Head of caudate nucleus (tissue), 42 donors: ENCODE measurements around the gene TMEM43.

Experiments used
- DNase-seq, 42 donors: peaks; one replicate each; pipeline versions ENCODE4 v3.0.0 to v3.0.0-alpha.2; 2020 to 2021; ENCODE audit warnings: mixed read lengths in 7 of 42
- intact Hi-C: fragments of 100-400 bp; cut with DNase I; formaldehyde crosslinking; loops from one replicate; pipeline ENCODE4 v1.15.0; 2022

The TMEM43 gene

DNA sequence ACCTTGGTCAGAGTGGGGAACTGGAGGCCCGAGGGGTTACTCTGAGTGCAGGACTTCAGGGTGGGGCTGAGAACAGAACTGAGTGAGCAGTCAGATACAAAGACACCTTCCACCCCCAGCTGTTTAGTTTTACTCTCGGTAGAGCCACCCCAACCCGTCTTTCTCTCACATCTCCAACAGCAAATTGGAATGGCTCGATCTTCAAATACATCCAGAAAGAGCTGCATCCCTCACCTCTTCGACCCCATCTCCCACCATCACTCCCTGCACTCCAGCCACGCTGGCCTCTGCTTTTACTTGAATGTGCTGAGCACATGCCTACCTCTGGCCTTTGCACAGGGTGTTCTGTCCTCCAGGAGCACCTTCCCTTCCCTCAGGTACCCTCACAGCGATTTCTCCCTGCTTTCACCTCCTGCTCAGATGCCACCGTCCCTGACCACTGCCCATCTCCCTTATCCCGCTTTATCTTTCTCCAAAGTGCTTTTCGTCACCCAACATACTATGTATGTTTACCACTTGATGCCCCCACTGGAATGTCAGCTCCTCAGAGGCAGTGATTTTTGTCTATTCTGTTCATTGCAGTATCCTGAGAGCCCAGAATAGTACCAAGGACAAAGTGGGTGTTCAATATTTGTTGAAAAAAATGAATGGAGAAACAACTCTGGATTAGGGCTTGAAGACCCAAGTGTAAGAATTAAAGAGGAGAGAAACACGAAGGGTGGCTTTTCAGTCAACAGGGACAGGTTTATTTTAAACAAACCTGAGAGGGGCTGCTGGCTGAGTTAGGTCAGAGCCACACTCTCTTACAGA lies 4.5 kb upstream of the TMEM43 start:
- DNase-seq = no peak
- intact Hi-C loops = loop anchor here (5.0 to 10.0 kb wide), 2 partner anchors 223 to 534 kb away; partner anchors contain the start of gene CCDC174

DNA sequence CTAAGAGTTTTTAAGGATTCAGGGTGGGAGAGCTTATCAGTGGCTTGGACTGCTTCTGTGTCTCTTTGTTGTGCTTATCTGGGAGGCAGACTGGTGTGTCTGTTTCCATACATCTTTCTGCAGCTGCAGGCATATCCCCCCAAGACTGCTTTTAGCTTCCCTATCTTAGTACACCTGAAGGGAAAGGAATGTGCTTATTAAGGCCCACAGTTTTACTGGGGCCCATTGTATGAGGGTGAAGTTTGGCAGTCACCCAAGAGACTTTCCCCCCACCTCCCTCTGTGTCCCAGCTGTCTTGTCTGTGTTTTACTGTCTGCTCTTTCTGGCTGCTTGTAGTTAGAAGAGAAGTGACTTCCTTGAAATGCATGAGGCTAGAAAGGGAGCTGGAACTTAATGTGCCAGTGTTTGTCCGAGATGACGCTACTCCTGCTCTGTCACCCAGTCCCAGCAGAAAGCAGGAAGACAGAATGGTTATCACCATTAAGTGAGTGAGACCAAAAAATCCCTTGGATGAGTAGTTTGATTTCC lies 3.9 kb upstream of the TMEM43 start:
- intact Hi-C loops = loop anchor here (5.0 to 10.0 kb wide), 2 partner anchors 224 to 534 kb away; partner anchors contain the start of gene CCDC174
- DNase-seq = peak in 1 of 42 donors; percentile 37

DNA sequence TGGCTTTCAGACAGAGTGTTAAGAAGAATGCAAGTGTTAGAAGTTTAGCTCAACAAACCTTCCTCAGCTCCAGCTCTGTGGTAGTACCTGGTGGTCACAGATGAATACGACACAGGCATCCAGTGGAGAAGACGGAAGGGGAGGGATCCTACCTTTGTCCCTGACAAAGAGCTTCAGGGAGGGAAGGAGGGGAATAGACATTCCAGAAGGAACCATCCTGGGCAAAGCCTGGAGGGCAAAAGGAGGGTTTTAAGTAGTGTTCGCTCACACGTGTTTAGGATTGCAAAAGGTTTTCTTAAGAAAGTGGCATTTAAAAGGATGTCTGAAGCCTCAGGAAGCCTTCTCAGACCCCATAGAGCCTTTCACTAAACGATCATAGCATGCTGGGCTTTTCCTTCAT lies 3.0 kb upstream of the TMEM43 start:
- intact Hi-C loops = loop anchor here (5.0 to 10.0 kb wide), 2 partner anchors 225 to 533 kb away; partner anchors contain the start of gene CCDC174
- DNase-seq = no peak

DNA sequence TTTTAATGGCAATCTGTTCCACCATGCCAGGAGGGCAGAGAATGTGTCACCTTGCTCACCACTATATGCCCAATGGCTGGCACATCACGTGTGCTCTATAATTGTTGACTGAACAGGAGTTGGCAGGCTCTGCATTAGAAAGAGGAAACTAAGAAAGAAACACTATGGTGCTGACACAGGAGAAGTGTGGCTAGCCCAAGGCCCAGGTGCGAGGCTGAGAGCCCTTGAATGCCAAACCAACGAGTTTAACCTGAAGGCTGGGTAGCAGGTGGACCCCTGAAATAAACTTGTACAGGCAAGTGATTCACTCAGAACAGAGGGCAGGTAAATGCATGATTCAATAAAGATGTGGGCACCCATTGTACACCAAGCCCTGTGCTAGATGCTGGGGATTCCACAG lies 2.6 kb upstream of the TMEM43 start:
- no peak for DNase-seq
- intact Hi-C loops = loop anchor here (5.0 to 10.0 kb wide), 2 partner anchors 225 to 532 kb away; partner anchors contain the start of gene CCDC174

DNA sequence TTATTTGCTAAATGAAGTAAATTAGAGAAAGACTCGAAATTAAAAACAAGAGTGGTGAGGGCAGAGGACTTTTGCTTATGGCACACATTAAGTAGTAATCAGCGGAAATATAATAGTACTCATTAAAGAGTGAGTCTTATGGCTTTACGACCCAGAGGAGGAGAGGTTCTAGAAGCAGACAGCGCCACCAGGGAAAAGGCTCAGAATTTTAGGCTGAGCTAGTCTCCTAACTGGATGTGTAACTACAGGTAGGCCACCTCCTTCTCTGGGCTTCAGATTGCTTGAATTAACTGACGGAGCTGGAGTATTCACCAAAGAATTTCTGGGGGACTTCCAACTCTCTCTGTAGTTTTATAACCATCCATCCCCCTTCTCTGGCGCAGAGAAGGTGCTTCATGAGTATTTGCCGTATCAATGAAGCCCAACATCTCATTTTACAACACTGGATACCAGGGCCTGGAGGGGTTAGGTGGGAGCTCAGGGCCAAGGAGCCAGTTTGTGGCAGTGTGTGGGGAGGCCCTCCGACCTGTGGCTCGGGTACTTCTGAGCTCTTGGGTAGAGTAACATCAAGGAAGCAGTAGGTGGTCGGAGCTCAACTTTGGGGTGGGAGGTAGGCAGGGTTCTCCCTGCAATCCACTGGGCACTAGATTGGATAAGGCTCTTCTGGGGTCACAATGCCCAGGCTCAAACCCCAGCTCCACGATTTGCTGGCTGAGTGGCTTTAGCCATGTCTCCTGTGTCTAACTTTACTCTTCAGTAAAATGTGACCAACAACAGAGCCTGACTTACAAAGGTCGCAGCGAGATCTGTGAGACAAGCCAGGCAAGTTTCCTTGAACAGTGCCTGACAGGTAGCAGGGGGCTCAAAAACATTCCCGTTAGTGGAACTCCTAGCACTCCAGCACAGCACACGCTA lies 1.3 kb upstream of the TMEM43 start:
- DNase-seq = peak in 1 of 42 donors; percentile 6
- intact Hi-C loops = loop anchor here (5.0 to 10.0 kb wide), 2 partner anchors 226 to 531 kb away; partner anchors contain the start of gene CCDC174

DNA sequence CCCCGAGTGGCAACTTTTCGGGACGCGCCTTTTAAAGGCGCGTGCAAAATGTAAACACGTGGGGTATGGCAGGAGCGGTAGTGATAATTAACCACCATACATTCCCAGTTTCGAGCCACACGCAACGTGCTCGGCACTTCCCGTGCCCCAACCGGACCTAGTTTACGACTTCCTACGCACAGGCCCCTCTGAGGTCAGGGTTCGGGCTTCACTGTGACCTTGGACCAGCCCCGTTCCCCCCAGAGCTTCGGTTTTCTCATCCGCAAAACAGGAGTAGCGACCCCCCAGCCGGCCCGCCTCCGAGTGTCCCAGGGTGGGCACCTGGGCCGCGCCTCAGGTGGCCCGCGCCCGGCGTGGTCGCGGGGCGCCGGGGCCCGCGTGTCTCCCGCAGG lies 633 bp upstream of the TMEM43 start:
- intact Hi-C loops = loop anchor here (5.0 to 10.0 kb wide), 2 partner anchors 227 to 531 kb away; partner anchors contain the start of gene CCDC174
- peak; percentile 58 to 91 (median 77) for DNase-seq

DNA sequence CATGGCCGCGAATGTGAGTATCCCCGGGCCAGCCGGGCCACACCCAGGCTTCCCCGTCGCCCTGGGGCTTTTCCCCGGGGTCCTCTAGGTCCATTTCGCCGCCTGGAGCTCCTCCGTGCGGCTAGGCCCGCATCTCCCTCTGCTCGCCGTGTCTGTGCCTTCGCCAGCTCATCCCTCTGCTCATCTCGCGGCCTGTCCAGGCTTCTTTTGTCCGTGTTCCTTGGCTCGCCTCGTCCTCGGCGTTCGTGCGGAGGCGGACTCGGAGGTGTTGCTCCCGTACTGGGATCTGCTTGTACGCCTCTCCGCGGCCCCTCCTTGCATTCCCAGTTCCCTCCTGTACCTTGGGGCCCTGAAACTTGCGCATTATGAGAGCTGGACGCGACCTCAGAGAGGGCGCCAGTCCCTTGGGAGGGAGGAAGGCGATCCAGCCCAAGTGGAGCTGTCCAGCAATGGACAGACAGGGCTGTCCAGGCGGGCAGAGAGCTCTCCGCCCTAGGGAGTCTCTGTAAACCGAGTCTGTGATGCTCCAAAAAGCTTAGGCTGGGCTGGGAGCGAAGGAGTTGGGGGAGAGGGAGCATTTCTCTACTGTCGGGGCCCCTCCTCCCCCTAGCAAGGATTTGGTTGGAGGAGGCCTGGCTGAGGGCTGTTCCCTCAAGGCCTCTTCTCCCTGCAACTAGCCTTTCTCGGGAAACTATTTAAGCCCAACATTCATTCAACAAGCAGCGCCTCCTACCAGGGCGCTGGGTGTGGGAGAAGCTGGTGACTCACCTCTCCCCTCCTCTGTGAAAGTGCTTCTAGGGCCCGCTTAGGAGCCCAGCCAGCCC lies 553 bp downstream of the TMEM43 start:
- peak in 41 of 42 donors; percentile 33 to 92 (median 67) for DNase-seq
- intact Hi-C loops = loop anchor here (2.0 to 10.0 kb wide), 2 partner anchors 53 to 529 kb away; partner anchors contain the start of genes CCDC174, LSM3 and XPC

DNA sequence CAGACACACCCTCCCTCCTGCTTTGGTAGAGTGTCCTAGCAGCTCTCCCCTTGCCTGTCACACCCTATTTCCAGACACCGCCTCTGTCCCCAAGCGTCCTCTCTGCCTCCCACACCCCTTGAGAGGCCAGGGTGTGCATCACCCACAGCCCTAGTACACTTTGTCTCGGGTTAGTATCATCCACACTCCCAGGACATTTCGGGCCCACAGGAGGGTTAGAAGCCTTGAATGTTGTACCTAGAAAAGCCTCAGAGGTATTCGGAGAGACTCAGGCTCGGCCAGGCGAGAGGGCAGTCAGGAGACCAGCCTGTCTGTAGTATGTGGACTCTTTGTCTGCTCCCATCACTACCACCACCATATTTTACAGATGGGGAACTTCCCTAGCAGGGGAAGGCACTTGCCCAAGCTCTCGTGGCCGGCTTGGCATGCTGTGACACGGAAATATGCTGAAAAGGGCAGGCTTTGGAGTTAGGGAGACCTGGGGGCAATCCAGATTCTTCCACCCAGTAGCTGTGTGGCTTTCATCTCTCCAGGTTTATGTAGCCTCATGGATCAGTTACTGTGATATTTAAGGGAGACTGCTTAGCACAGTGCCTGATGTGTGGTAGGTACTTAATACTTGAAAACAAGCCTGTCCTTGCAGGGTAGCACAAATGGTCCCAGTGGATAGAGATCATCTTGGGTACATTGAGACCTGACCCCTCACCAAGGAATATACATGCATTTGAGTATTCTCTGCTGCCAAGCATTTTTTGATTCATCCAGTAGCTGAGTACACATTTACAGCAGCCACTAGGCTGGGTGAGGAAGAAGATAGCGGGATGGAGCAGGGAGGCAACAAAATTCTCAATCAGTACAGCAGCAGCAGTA lies 1.4 kb downstream of the TMEM43 start:
- intact Hi-C loops = loop anchor here (2.0 to 10.0 kb wide), 2 partner anchors 53 to 529 kb away; partner anchors contain the start of genes CCDC174, LSM3 and XPC
- peak in 3 of 42 donors; percentile 17 to 38 (median 23) for DNase-seq

DNA sequence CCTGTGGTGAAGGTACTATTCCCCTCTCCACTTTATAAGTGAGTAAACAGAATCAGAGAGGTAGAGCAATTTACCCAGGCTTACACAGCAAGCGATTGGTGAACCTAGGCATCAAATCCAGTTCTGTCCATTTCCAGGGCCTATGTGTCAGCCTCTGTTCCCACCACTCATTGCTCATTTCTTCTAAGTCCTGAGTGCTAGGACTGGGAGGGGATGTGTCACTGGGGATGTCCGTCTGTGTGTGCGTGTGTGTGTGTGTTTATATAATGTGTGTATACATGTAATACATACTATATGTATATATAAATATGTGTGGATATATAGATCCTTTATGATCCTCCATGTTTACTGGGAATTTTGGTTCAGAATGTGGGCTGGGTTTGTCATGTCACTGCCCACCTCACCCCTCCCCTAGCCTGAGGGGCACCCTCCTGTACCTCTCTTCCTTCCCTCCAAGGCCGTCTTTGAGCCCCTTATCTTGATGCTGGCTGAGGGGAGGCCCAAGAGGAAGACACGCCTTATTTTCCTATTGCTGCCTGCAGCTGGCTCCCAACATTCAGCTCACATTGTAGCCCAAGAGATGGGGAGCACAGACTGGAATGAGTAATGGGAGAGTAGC lies 2.1 kb downstream of the TMEM43 start:
- peak in 1 of 42 donors; percentile 9 for DNase-seq
- intact Hi-C loops = loop anchor here (2.0 to 10.0 kb wide), 2 partner anchors 52 to 528 kb away; partner anchors contain the start of genes CCDC174, LSM3 and XPC

DNA sequence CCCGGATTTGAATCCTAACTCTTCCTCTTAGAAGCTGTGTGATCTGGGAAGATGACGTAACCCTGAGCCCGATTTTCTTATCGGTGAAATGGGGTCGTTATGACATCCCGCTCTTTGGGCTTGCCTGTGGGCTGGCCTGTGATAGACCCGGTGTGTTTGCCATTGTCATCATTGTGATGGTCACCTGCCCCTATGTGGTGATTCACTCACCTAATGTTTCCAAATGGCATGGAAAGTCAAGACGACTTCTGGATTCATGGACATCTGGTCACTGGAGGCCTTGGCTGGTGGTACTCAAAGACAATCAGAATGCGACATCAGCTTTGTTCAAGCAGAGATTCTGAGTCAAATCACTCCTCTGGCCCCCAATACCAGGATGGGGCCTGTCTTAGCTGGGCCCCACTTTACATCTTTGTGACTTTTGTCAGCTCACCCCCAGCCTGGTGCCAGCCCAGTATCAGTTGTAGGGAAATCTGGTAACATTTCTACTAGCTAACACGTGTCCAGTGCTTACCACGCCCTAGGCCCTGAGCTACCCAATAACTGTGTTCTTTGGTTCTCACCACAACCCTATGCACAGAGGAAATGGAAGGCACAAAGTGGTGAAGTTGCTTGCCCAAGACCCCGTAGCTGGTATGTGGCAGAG lies 2.8 kb downstream of the TMEM43 start:
- intact Hi-C loops = loop anchor here (2.0 to 10.0 kb wide), 2 partner anchors 51 to 527 kb away; partner anchors contain the start of genes CCDC174, LSM3 and XPC
- peak in 1 of 42 donors; percentile 25 for DNase-seq

DNA sequence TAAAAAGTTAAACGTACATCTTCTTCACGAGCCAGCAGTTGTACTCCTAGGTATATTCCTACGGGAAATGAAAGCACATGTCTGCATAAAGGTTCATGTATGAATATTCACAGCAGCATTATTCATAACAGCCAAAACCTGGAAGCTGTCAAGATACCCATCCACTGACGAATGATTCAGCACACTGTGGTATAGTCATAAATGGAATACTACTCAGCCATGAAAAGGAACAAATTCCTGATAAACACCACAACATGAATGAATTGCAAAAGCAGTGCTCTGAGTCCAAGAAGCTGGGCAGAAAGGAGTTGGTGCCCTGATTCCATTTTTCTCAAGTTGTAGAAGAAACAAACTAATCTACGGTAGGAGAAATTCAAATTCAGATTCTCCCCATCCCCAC lies 3.9 kb downstream of the TMEM43 start:
- DNase-seq = no peak
- intact Hi-C loops = loop anchor here (10.0 kb wide), 1 partner anchor 526 kb away; the partner anchor contains the start of gene CCDC174

DNA sequence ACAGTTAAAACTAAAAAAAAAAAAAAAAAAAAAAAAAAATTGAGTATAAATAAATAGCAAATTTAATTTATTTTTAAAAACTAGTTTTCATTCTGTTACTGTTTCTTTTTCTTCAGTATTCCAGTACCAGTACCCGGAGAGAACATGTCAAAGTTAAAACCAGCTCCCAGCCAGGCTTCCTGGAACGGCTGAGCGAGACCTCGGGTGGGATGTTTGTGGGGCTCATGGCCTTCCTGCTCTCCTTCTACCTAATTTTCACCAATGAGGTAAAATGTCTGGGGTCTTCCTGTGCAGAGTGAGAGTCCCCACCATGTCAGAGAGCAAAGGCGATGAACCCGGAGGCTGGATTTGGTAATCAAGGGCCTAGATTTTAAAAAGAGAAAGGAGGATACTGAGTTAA lies 4.4 kb downstream of the TMEM43 start:
- DNase-seq = no peak
- intact Hi-C loops = loop anchor here (10.0 kb wide), 1 partner anchor 526 kb away; the partner anchor contains the start of gene CCDC174

DNA sequence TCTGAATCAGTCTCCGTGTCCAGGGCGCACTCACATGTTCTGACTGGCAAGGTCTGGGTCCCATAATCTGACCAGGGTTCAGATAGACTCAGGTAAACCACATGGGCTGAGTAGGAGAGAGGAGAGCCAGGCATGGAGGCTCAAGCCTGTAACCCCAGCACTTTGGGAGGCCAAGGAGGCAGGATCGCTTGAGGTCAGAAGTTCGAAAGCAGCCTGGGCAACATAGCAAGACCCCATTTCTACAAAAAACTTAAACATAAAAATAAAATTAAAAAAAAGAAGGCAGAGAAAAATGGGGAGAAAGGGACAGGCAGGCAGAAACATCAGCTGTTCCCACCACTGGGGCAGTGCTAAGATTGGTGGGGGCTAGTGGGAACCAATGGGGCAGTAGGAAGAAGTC lies 5.4 kb downstream of the TMEM43 start:
- intact Hi-C loops = no loop called here
- DNase-seq = no peak

DNA sequence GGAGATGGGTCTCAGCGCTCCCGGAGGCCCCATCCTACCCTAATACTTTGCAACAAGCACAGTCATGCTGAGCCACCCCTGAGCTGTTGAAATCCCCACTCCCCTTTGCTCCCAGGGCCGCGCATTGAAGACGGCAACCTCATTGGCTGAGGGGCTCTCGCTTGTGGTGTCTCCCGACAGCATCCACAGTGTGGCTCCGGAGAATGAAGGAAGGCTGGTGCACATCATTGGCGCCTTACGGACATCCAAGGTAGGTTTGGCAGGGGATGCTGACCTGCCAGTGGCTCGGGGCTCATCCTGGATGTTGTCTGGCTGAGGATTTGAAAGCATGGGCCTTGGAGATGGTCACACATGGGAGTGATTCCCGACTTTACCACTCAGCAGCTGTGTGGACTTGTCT lies 5.9 kb downstream of the TMEM43 start:
- no peak for DNase-seq
- intact Hi-C loops = no loop called here

DNA sequence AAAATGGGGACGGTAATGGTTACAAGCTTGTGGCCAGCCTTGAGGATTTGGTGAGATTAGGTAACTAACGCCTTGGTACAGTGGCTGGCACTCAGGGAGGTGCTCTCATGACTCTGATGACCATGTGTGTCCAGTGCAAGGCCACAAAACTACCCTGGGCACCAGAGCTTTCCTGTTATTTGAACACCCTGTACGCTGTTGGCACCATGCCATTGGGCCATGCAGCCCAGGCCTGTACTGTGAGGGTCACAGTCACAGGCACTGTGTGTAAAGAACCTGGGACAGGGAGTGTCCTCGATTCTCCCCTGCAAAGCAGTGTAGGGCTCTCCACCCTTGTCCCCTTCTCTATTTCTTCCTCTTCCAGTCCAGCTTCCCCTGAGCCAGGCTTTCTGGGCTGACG lies 6.3 kb downstream of the TMEM43 start:
- intact Hi-C loops = no loop called here
- DNase-seq = no peak

DNA sequence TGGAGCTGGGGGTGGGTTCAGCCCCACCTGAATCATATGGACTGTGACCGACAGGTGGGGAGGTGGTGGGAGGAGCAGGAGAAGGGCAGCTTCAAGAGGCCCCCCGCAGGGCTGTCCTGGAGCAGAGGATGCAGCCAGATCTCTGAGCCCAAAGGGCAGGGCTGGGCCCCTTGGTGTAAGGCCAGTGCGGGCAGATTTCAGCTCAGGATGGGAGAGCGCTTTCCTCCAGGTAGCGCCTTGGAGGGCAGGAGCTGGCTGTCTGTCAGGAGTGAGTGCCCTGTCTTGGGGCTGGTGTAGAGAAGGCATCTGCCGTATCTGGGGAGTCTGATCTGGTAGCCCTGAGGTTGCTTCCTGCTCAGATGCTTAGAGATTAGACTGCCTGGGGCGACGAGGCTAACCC lies 7.3 kb downstream of the TMEM43 start:
- intact Hi-C loops = no loop called here
- no peak for DNase-seq
